Activated CD4-positive, alpha-beta T cell treated with anti-CD3 and anti-CD28 coated beads, Interleukin-2, amount 50 U/mL, for 4 hours (primary cell): ENCODE data around the gene INHBA.

ENCODE experiments used
- DNase-seq, 2 experiments: peaks; one replicate each; pipeline ENCODE4 v3.0.0-alpha.2; 2020

The INHBA gene

GRCh38 chr7:41685684-41686083 is 17.2 kb downstream of the INHBA start:
- DNase-seq, result no peak

GRCh38 chr7:41682422-41682821 is 20.5 kb downstream of the INHBA start:
- no peak for DNase-seq

- no peak for DNase-seq
Observed at GRCh38 chr7:41679566-41679965, 23.3 kb downstream of the INHBA start.

- DNase-seq, result no peak
Observed at GRCh38 chr7:41674505-41675023, 28.3 kb downstream of the INHBA start.

GRCh38 chr7:41661596-41661995 is 41.3 kb downstream of the INHBA start:
- no peak for DNase-seq

- DNase-seq, result no peak
Observed at GRCh38 chr7:41659539-41659938, 43.4 kb downstream of the INHBA start.

GRCh38 chr7:41656366-41656765 is 46.5 kb downstream of the INHBA start:
- no peak for DNase-seq

- no peak for DNase-seq
Observed at GRCh38 chr7:41655426-41655825, 47.5 kb downstream of the INHBA start.

- no peak for DNase-seq
Observed at GRCh38 chr7:41652267-41652666, 50.6 kb downstream of the INHBA start.

- DNase-seq, result no peak
Observed at GRCh38 chr7:41648501-41648900, 54.4 kb downstream of the INHBA start.

- no peak for DNase-seq
Observed at GRCh38 chr7:41643616-41644015, 59.3 kb downstream of the INHBA start.

GRCh38 chr7:41641665-41642014 is 61.2 kb downstream of the INHBA start:
- DNase-seq, result no peak

- no peak for DNase-seq
Observed at GRCh38 chr7:41641011-41641664, 61.8 kb downstream of the INHBA start.

- DNase-seq, result no peak
Observed at GRCh38 chr7:41640487-41640886, 62.4 kb downstream of the INHBA start.

GRCh38 chr7:41637049-41637448 is 65.8 kb downstream of the INHBA start:
- no peak for DNase-seq
